Measurements from ENCODE around the gene BACE1. TPM values are rescaled to one million over a fixed set of nuclear protein-coding genes. Genes with fewer than 3 reads are reported as not detected.

Gene BACE1
- total and polyA plus RNA-seq, 2 of the 13 experiments (the other 11 are each of a cell fraction or from before 2014, with no cell fraction given): 7.5 to 17.9 TPM

- TF ChIP-seq GFI1 (CRISPR knock-in tag; IDR thresholded peaks at IDR 0.05; ENCODE audit: borderline replicate concordance): no peak
- TF ChIP-seq NR2F6 (IDR thresholded peaks at IDR 0.05): no peak
- no peak for TF ChIP-seq NR2F6 (CRISPR knock-in tag; IDR thresholded peaks at IDR 0.05)
These were observed 13.8 kb downstream of the BACE1 start (continued) for GRCh38 chr11:117302228-117302627.

- H3K9ac ChIP-seq (ENCODE audit: insufficient read depth, low read depth, low read length): peak overlapping the region; percentile 71; the same call in 1 of the 2 replicates
- WGBS (ENCODE audit: low lambda C conversion rate): 49% methylated on average over 5 of the region's 5 CpGs
- in situ Hi-C loops (cut with HindIII; ENCODE audit: extremely low pct_ligation_motif_present, low pct_unique_long_range_greater_than_20kb): no loop called here
These were observed 15.3 kb downstream of the BACE1 start for GRCh38 chr11:117300773-117301172.

More at GRCh38 chr11:117300773-117301172, 15.3 kb downstream of the BACE1 start:
- peak overlapping the region; percentile 92 for H3K27ac ChIP-seq (ENCODE audit: extremely low read length, insufficient read depth, low read length)
- POLR2A ChIA-PET: interaction anchor here (0.6 to 7.1 kb wide), 5 partner anchors 8 to 122 kb away, joined by 3 to 62 read pairs (median 5); partner anchors contain the start of genes BACE1, CEP164 and SIDT2
- intact Hi-C loops (cut with micrococcal nuclease; ENCODE audit: unreplicated experiment): no loop called here
- ATAC-seq: no peak
- no peak for DNase-seq (ENCODE audit: low spot score)
- no peak overlapping the region for H2AFZ ChIP-seq (ENCODE audit: low read length)
- no peaks in the 10 kb centered on the region for H4K20me1 ChIP-seq (ENCODE audit: insufficient read depth, low read length)
- peak overlapping the region; percentile 85 for H3K4me2 ChIP-seq (ENCODE audit: low read depth, low read length)
- no peaks in the 10 kb centered on the region; a peak in 1 of 5 replicates for H3K36me3 ChIP-seq (replicated peaks in 1 of 2; ENCODE audit: control insufficient read depth in 1 of 2, insufficient read depth in 2 of 2, low read length in 2 of 2)
- no peaks in the 10 kb centered on the region for H3K27me3 ChIP-seq (ENCODE audit: control insufficient read depth in 1 of 2, insufficient read depth in 2 of 2, low read length in 2 of 2)
- H3K9me3 ChIP-seq (ENCODE audit: low read length): no peaks in the 10 kb centered on the region
- H3K4me1 ChIP-seq (ENCODE audit: insufficient read depth, low read length): peaks cover 75% of the 10 kb centered on the region
- no TSS peak for BruUV-seq (replicated peaks)
- H3K4me3 ChIP-seq (replicated peaks in 1 of 3; ENCODE audit: insufficient read depth in 1 of 3, low read depth in 2 of 3, low read length in 3 of 3): peak overlapping the region; percentile 62 to 78 (median 65); a peak in 4 of 6 replicates
- TF ChIP-seq RCOR2 (CRISPR knock-in tag; IDR thresholded peaks at IDR 0.05): no peak
- TF ChIP-seq NR0B2 (CRISPR knock-in tag; IDR thresholded peaks at IDR 0.05): no peak
- no peak for TF ChIP-seq ZNF674 (CRISPR knock-in tag; IDR thresholded peaks at IDR 0.05; ENCODE audit: low read depth)
- no peak for TF ChIP-seq ARID3A (IDR thresholded peaks at IDR 0.05; ENCODE audit: low read depth, low read length)
- no peak for TF ChIP-seq RAD21 (CRISPR knock-in tag; IDR thresholded peaks at IDR 0.05)
- no peak for TF ChIP-seq AKAP8 (CRISPR knock-in tag; IDR thresholded peaks at IDR 0.05)
- no peak for TF ChIP-seq ZBTB37 (CRISPR knock-in tag; IDR thresholded peaks at IDR 0.05)
- no peak for TF ChIP-seq ZNF737 (CRISPR knock-in tag; IDR thresholded peaks at IDR 0.05; ENCODE audit: borderline replicate concordance)
- TF ChIP-seq MAFK (conservative IDR thresholded peaks at IDR 0.05 in 1 of 2, IDR thresholded peaks at IDR 0.05 in 1 of 2; ENCODE audit: low read length in 2 of 2): no peak
- TF ChIP-seq SNAPC2 (CRISPR knock-in tag; IDR thresholded peaks at IDR 0.05): no peak
- no peak for TF ChIP-seq KLF6 (CRISPR knock-in tag; IDR thresholded peaks at IDR 0.05)
- TF ChIP-seq ZNF720 (CRISPR knock-in tag; IDR thresholded peaks at IDR 0.05): no peak
- no peak for TF ChIP-seq ETS1 (CRISPR knock-in tag; IDR thresholded peaks at IDR 0.05)
- no peak for TF ChIP-seq POGK (CRISPR knock-in tag; conservative IDR thresholded peaks at IDR 0.05)
- TF ChIP-seq HMG20B (CRISPR knock-in tag; conservative IDR thresholded peaks at IDR 0.05): no peak
- TF ChIP-seq ZNF232 (CRISPR knock-in tag; IDR thresholded peaks at IDR 0.05; ENCODE audit: borderline replicate concordance): no peak
- no peak for FAIRE-seq
- CTCF ChIA-PET (ENCODE audit: low intra/inter-chr PET ratio, low total read pairs): no interaction called here
- H3K79me2 ChIP-seq (ENCODE audit: insufficient read depth, low read length): peaks cover 2% of the 10 kb centered on the region
